Activated B cell treated with CpG ODN at 0.5 μM for 24 hours (primary cell): ENCODE results near the gene GPR75. TPM values are rescaled to one million over a fixed set of nuclear protein-coding genes. Genes with fewer than 3 reads are reported as not detected.
"Not testable (repeated sequence)": the region's sequence is repeated elsewhere in the genome, so short reads cannot be mapped to it uniquely, and the experiment has no call there.

Experiments used
- ATAC-seq: fragments of 200-7000 bp; cut with Tn5 transposase; one replicate; pipeline ENCODE4 v1.10.0; 2021; ENCODE audit warnings: low read depth, mild to moderate bottlenecking, moderate library complexity
- CTCF ChIA-PET: fragments of 350-600 bp; sonication (Branson Sonifier 250); formaldehyde crosslinking; loops from one replicate; lab custom pipeline; 2021; ENCODE audit warnings: antibody characterized with exemption; lab: Charles Lee
- POLR2A ChIA-PET: fragments of 350-600 bp; sonication (Branson Sonifier 250); formaldehyde crosslinking; loops from one replicate; lab custom pipeline; 2021; ENCODE audit warnings: antibody characterized with exemption; lab: Charles Lee
- DNase-seq: peaks from one replicate; pipeline ENCODE4 v3.0.0; 2022
- H3K27ac Mint-ChIP-seq: one replicate; pipeline ENCODE4 v1.8.0; 2020; ENCODE audit warnings: mixed read lengths
- H3K27me3 Mint-ChIP-seq: one replicate; pipeline ENCODE4 v1.8.0; 2021; ENCODE audit warnings: mixed read lengths
- H3K36me3 Mint-ChIP-seq: one replicate; pipeline ENCODE4 v1.8.0; 2021; ENCODE audit warnings: low read depth, mixed read lengths
- H3K4me1 Mint-ChIP-seq: one replicate; pipeline ENCODE4 v1.8.0; 2021; ENCODE audit warnings: mixed read lengths
- H3K4me3 Mint-ChIP-seq: one replicate; pipeline ENCODE4 v1.8.0; 2020; ENCODE audit warnings: mild to moderate bottlenecking, mixed read lengths
- H3K9me3 Mint-ChIP-seq: one replicate; pipeline ENCODE4 v1.8.0; 2020; ENCODE audit warnings: mixed read lengths
- intact Hi-C: fragments of 100-400 bp; cut with micrococcal nuclease; formaldehyde crosslinking; loops from one replicate; pipeline ENCODE4 v1.15.1; 2024
- total RNA-seq: library from RNA; stranded (reverse); gene quantifications from 2 replicates; pipeline ENCODE4 v1.2.3, GENCODE V29; 2022
- TF ChIP-seq, protein P1 (sequence below): fragments of 200-600 bp; IDR thresholded peaks from one replicate; pipeline ENCODE4 v1.8.0; 2022; ENCODE audit warnings: antibody characterized with exemption, mild to moderate bottlenecking

Gene GPR75
- total RNA-seq, 1 donor from 2014 or later, result 6.3 TPM

DNA sequence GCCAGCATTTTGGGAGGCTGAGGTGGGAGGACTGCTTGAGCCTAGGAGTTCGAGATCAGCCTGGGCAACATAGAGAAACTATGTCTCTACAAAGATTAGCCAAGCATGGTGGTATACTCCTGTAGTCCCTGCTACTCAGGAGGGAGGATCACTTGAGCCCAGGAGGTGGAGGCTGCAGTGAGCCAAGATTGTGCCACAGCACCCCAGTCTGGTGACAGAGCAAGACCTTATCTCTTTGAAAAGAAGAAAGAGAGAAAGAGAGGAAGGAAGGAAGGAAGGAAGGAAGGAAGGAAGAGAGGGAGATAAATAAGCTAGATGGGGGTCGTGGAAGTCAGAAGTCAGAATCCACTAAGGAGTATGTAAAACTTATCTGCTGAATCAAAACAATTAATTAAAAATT lies 16.2 kb downstream of the GPR75 start:
- TF ChIP-seq, protein P1, sequence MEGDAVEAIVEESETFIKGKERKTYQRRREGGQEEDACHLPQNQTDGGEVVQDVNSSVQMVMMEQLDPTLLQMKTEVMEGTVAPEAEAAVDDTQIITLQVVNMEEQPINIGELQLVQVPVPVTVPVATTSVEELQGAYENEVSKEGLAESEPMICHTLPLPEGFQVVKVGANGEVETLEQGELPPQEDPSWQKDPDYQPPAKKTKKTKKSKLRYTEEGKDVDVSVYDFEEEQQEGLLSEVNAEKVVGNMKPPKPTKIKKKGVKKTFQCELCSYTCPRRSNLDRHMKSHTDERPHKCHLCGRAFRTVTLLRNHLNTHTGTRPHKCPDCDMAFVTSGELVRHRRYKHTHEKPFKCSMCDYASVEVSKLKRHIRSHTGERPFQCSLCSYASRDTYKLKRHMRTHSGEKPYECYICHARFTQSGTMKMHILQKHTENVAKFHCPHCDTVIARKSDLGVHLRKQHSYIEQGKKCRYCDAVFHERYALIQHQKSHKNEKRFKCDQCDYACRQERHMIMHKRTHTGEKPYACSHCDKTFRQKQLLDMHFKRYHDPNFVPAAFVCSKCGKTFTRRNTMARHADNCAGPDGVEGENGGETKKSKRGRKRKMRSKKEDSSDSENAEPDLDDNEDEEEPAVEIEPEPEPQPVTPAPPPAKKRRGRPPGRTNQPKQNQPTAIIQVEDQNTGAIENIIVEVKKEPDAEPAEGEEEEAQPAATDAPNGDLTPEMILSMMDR, result no peak
- Mint-ChIP-seq H3K9me3 (no peaks in the 10 kb centered on the region), H3K27ac (no peak overlapping the region), H3K27me3 (no peaks in the 10 kb centered on the region), H3K36me3 (no peaks in the 10 kb centered on the region), H3K4me1 (no peaks in the 10 kb centered on the region), H3K4me3 (no peak overlapping the region)
- intact Hi-C loops, result no loop called here
- ChIA-PET CTCF (no interaction called here), POLR2A (no interaction called here)
- ATAC-seq (no peak), DNase-seq (no peak)

DNA sequence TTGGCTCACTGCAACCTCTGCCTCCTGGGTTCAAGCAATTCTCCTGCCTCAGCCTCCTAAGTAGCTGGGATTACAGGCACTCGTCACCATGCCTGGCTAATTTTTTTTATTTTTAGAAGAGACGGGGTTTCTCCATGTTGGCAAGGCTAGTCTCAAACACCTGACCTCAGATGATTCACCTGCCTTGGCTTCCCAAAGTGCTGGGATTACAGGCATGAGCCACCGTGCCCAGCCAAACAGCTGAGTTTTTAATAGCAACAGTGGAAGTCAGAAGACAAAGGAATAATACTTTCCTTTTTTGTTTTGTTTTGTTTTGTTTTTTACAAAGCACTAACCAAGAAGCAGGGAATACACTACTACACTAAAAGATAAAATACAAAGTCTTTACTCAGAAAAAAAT lies 16.9 kb downstream of the GPR75 start:
- no peaks in the 10 kb centered on the region for H3K9me3 Mint-ChIP-seq
- DNase-seq, result no peak
- CTCF ChIA-PET, result no interaction called here
- no peak overlapping the region for H3K27ac Mint-ChIP-seq
- H3K4me3 Mint-ChIP-seq, result no peak overlapping the region
- no peaks in the 10 kb centered on the region for H3K27me3 Mint-ChIP-seq
- H3K36me3 Mint-ChIP-seq, result no peaks in the 10 kb centered on the region
- no peaks in the 10 kb centered on the region for H3K4me1 Mint-ChIP-seq
- ATAC-seq, result no peak
- POLR2A ChIA-PET, result no interaction called here
- intact Hi-C loops, result no loop called here
- TF ChIP-seq, protein P1, result no peak

GRCh38 chr2:53841651-53842050 lies 18.1 kb downstream of the GPR75 start:
- H3K9me3 Mint-ChIP-seq, H3K4me3 Mint-ChIP-seq, intact Hi-C loops, CTCF ChIA-PET, H3K27me3 Mint-ChIP-seq, H3K36me3 Mint-ChIP-seq, H3K4me1 Mint-ChIP-seq, ATAC-seq, DNase-seq, H3K27ac Mint-ChIP-seq, POLR2A ChIA-PET: not testable (repeated sequence)

DNA sequence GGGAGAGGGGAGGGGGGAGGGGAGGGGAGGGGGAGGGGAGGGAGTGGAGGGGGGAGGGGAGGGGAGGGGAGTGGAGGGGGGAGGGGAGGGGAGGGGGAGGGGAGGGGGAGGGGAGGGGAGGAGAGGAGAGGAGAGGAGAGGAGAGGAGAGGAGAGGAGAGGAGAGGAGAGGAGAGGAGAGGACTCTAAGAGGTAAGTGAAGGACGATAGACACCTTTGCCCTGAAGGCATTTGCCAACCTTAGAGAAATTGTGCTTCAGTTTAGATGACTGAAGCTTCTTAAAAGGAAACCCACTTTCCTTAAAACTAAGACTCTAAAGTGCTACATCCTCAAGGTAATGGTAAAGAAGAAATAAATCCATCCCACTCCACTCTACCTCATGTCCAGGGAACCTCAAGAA lies 19.2 kb downstream of the GPR75 start:
- ATAC-seq, result no peak
- H3K36me3 Mint-ChIP-seq, result peaks cover 3% of the 10 kb centered on the region
- POLR2A ChIA-PET, result no interaction called here
- CTCF ChIA-PET, result no interaction called here
- intact Hi-C loops, result no loop called here
- no peak overlapping the region for H3K4me3 Mint-ChIP-seq
- TF ChIP-seq, protein P1, result no peak
- no peak overlapping the region for H3K27ac Mint-ChIP-seq
- no peaks in the 10 kb centered on the region for H3K9me3 Mint-ChIP-seq
- no peaks in the 10 kb centered on the region for H3K27me3 Mint-ChIP-seq
- peaks cover 2% of the 10 kb centered on the region for H3K4me1 Mint-ChIP-seq
- no peak for DNase-seq

DNA sequence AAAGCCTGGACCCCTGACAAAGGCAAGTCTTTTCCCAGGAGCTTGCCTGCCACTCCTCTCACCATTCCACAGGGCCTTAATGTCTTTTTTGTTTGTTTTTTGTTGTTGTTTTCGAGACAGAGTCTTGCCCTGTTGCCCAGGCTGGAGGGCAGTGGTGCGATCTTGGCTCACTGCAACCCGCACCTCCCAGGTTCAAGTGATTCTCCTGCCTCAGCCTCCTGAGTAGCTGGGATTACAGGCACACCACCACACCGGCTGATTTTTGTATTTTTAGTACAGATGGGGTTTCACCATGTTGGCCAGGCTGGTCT lies 29.8 kb downstream of the GPR75 start:
- intact Hi-C loops, H3K4me3 Mint-ChIP-seq, H3K9me3 Mint-ChIP-seq, H3K27ac Mint-ChIP-seq, DNase-seq, CTCF ChIA-PET, H3K4me1 Mint-ChIP-seq, ATAC-seq, POLR2A ChIA-PET, H3K27me3 Mint-ChIP-seq: not testable (repeated sequence)
- peaks cover 33% of the 10 kb centered on the region for H3K36me3 Mint-ChIP-seq

DNA sequence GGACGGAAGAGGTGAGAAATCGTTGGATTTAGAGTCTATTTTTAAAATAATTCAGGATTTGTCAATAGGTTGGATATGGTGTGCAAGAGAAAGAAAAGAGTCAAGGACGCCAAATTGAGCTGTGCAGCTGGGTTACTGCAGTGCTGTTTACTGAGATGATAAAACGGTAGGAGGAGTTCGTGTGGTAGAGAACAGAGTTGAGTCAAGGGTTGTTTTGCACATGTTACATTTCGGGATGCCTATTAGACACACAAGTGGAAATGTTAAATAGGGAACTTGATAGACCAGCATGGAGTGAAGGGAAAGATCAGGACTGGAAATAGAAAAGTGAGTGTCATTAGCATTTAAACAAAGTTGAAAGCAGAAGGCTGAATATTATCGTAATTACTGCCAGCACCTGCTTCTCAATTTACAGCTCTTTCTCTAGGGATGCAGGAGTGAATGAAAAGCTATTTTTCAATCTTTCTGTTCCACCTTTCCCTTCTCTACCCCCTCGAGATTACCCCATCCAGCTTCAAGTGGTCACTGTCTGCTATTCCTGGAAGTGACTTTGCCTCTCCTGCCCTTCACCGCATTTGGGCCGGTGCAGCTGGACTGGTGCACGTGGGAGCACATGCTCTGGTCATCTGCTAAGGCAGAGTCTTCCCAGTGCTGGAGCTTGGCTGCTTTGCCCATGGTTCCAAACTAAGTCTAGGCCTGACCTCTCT lies 30.3 kb downstream of the GPR75 start:
- intact Hi-C loops, result no loop called here
- POLR2A ChIA-PET, result no interaction called here
- H3K9me3 Mint-ChIP-seq, result peaks cover 3% of the 10 kb centered on the region
- no peak for DNase-seq
- TF ChIP-seq, protein P1, result no peak
- H3K36me3 Mint-ChIP-seq, result peaks cover 32% of the 10 kb centered on the region
- H3K27me3 Mint-ChIP-seq, result no peaks in the 10 kb centered on the region
- no peaks in the 10 kb centered on the region for H3K4me1 Mint-ChIP-seq
- no peak overlapping the region for H3K4me3 Mint-ChIP-seq
- CTCF ChIA-PET, result no interaction called here
- ATAC-seq, result no peak
- no peak overlapping the region for H3K27ac Mint-ChIP-seq
